SU-DHL-6 (cell line): ENCODE data around the gene OR5H14.
"Not testable (repeated sequence)": the region's sequence is repeated elsewhere in the genome, so short reads cannot be mapped to it uniquely, and the experiment has no call there.

ENCODE experiments used
- H2AFZ ChIP-seq: fragments of 200-600 bp; sonication (generic); 2 replicates; pipeline ENCODE4 v1.6.1; 2014; ENCODE audit warnings: low read depth, mild to moderate bottlenecking, moderate library complexity, mixed read lengths, antibody characterized with exemption, low read length; ENCODE audit not compliant: severe bottlenecking
- H3F3A ChIP-seq: fragments of 200-600 bp; shearing (Covaris generic); 2 replicates; pipeline ENCODE4 v1.6.0; 2016; ENCODE audit warnings: antibody characterized with exemption, mild to moderate bottlenecking; ENCODE audit not compliant: insufficient read depth
- H3K27ac ChIP-seq: fragments of 200-600 bp; sonication (generic); 2 replicates; pipeline ENCODE4 v1.5.1; 2016; ENCODE audit warnings: low read depth, mild to moderate bottlenecking, low read length, moderate library complexity, mixed read lengths
- H3K27me3 ChIP-seq: fragments of 200-600 bp; sonication (generic), shearing (Covaris generic); 2 replicates; pipeline ENCODE4 v1.6.0; 2014; ENCODE audit warnings: mild to moderate bottlenecking, low read length
- H3K36me3 ChIP-seq: fragments of 200-600 bp; sonication (generic); 2 replicates; pipeline ENCODE4 v1.6.1; 2014; ENCODE audit warnings: mild to moderate bottlenecking, low read length, mixed read lengths
- H3K4me2 ChIP-seq: fragments of 300-600, 200-600 bp; shearing (Covaris generic), sonication (generic); 2 replicates; pipeline ENCODE4 v1.6.0; 2014; ENCODE audit warnings: low read length, low read depth, mild to moderate bottlenecking; ENCODE audit not compliant: poor library complexity, severe bottlenecking
- H3K4me3 ChIP-seq: fragments of 200-600 bp; sonication (generic); 2 replicates; pipeline ENCODE4 v1.5.1; 2014; ENCODE audit warnings: antibody characterized with exemption, low read length, mild to moderate bottlenecking, mixed read lengths; ENCODE audit not compliant: insufficient read depth, poor library complexity, severe bottlenecking
- H3K79me2 ChIP-seq: fragments of 200-600 bp; sonication (generic); 2 replicates; pipeline ENCODE4 v1.6.1; 2014; ENCODE audit warnings: mild to moderate bottlenecking, low read length, moderate library complexity; ENCODE audit not compliant: insufficient read depth
- H3K9ac ChIP-seq: fragments of 200-600 bp; sonication (generic); 2 replicates; pipeline ENCODE4 v1.7.0; 2014; ENCODE audit warnings: mild to moderate bottlenecking, low read length
- H3K9me2 ChIP-seq: fragments of 200-600 bp; sonication (generic); replicated peaks from 2 replicates; pipeline ENCODE4 v1.6.1; 2014; ENCODE audit warnings: low read length; ENCODE audit not compliant: insufficient read depth
- H3K9me3 ChIP-seq: fragments of 200-600 bp; sonication (generic); 2 replicates; pipeline ENCODE4 v1.6.1; 2014; ENCODE audit warnings: low read length, mixed read lengths; ENCODE audit not compliant: insufficient read depth
- H4K20me1 ChIP-seq: fragments of 200-600 bp; sonication (generic); 2 replicates; pipeline ENCODE4 v1.6.1; 2014; ENCODE audit warnings: low read depth, mild to moderate bottlenecking, antibody characterized with exemption, low read length, moderate library complexity, mixed read lengths
- EZH2phosphoT487 ChIP-seq: fragments of 200-600 bp; sonication (generic), shearing (Covaris generic); conservative IDR thresholded peaks from 2 replicates; pipeline ENCODE4 v1.6.1; 2018; ENCODE audit warnings: mild to moderate bottlenecking, antibody characterized with exemption, low read length, moderate library complexity, mixed read lengths
- TF ChIP-seq, protein P1 (sequence below): fragments of 200-600 bp; sonication (generic); IDR thresholded peaks from one replicate; pipeline ENCODE4 v1.5.1; 2017; ENCODE audit warnings: antibody characterized with exemption, mild to moderate bottlenecking, low read length, moderate library complexity; ENCODE audit not compliant: insufficient read depth, poor library complexity, severe bottlenecking

The OR5H14 gene

GRCh38 chr3:98115717-98116116 is 31.6 kb upstream of the OR5H14 start:
- Histone ChIP-seq H3K9me2 (no peaks in the 10 kb centered on the region; the same call in 1 of the 2 replicates), H3K9me3 (no peaks in the 10 kb centered on the region), H3K27me3 (no peaks in the 10 kb centered on the region), H3K27ac (no peak overlapping the region), H2AFZ (no peak overlapping the region), H3K4me2 (no peak overlapping the region), H4K20me1 (no peaks in the 10 kb centered on the region), H3F3A (no peaks in the 10 kb centered on the region), H3K9ac (no peak overlapping the region), H3K36me3 (no peaks in the 10 kb centered on the region), H3K79me2 (no peaks in the 10 kb centered on the region), H3K4me3 (no peak overlapping the region)
- TF ChIP-seq, protein P1, sequence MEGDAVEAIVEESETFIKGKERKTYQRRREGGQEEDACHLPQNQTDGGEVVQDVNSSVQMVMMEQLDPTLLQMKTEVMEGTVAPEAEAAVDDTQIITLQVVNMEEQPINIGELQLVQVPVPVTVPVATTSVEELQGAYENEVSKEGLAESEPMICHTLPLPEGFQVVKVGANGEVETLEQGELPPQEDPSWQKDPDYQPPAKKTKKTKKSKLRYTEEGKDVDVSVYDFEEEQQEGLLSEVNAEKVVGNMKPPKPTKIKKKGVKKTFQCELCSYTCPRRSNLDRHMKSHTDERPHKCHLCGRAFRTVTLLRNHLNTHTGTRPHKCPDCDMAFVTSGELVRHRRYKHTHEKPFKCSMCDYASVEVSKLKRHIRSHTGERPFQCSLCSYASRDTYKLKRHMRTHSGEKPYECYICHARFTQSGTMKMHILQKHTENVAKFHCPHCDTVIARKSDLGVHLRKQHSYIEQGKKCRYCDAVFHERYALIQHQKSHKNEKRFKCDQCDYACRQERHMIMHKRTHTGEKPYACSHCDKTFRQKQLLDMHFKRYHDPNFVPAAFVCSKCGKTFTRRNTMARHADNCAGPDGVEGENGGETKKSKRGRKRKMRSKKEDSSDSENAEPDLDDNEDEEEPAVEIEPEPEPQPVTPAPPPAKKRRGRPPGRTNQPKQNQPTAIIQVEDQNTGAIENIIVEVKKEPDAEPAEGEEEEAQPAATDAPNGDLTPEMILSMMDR = no peak
- TF ChIP-seq EZH2phosphoT487 = no peak

GRCh38 chr3:98130421-98130820 is 16.9 kb upstream of the OR5H14 start, which contains the start of gene OR5H1:
Gene OR5H1 (plus strand): TSS chr3:98130721. CDS start chr3:98132698, 1,977 bp downstream.
- Histone ChIP-seq H2AFZ (no peak within 1 kb of the TSS), H3K9me3 (no peaks in the 10 kb centered on the region), H3K9ac (no peak within 1 kb of the TSS), H4K20me1 (no peaks in the 10 kb centered on the region), H3K27me3 (no peaks in the 10 kb centered on the region), H3K27ac (no peak within 1 kb of the TSS), H3K9me2 (no peaks in the 10 kb centered on the region), H3K79me2 (no peaks in the 10 kb centered on the region), H3F3A (no peaks in the 10 kb centered on the region), H3K36me3 (no peaks in the 10 kb centered on the region), H3K4me2 (no peak within 1 kb of the TSS), H3K4me3 (no peak within 1 kb of the TSS)
- no peak for TF ChIP-seq EZH2phosphoT487
- TF ChIP-seq, protein P1 = no peak

- H3K9me2 ChIP-seq = no peaks in the 10 kb centered on the region
- no peaks in the 10 kb centered on the region for H3K27me3 ChIP-seq
- no peak overlapping the region for H3K4me3 ChIP-seq
- H3K4me2 ChIP-seq = no peak overlapping the region
- no peaks in the 10 kb centered on the region for H4K20me1 ChIP-seq
- TF ChIP-seq EZH2phosphoT487 = no peak
- TF ChIP-seq, protein P1 = no peak
- H2AFZ ChIP-seq = no peak overlapping the region
- H3F3A ChIP-seq = no peaks in the 10 kb centered on the region
- no peaks in the 10 kb centered on the region for H3K36me3 ChIP-seq
- no peak overlapping the region for H3K27ac ChIP-seq
- no peaks in the 10 kb centered on the region for H3K9me3 ChIP-seq
- H3K9ac ChIP-seq = no peak overlapping the region
- H3K79me2 ChIP-seq = no peaks in the 10 kb centered on the region
Measured at GRCh38 chr3:98136631-98137030, 10.6 kb upstream of the OR5H14 start.

GRCh38 chr3:98137826-98138557 is 9.3 kb upstream of the OR5H14 start:
- H3K27me3 ChIP-seq, H3K79me2 ChIP-seq, H3F3A ChIP-seq, H3K9ac ChIP-seq, H3K4me2 ChIP-seq, H3K9me2 ChIP-seq, H3K4me3 ChIP-seq, H3K9me3 ChIP-seq, H3K36me3 ChIP-seq, H4K20me1 ChIP-seq, H2AFZ ChIP-seq, H3K27ac ChIP-seq: not testable (repeated sequence)
